Stimulated activated CD8-positive, alpha-beta memory T cell treated with anti-CD3 and anti-CD28 coated beads, Interleukin-15, amount 100 ng/mL, for 4 hours (primary cell): ENCODE data around the gene PASK.

Experiments
- DNase-seq, 2 donors: peaks; one replicate each; pipeline ENCODE4 v3.0.0-alpha.2; 2020; ENCODE audit warnings: low read depth in 2 of 2

The PASK gene

DNA sequence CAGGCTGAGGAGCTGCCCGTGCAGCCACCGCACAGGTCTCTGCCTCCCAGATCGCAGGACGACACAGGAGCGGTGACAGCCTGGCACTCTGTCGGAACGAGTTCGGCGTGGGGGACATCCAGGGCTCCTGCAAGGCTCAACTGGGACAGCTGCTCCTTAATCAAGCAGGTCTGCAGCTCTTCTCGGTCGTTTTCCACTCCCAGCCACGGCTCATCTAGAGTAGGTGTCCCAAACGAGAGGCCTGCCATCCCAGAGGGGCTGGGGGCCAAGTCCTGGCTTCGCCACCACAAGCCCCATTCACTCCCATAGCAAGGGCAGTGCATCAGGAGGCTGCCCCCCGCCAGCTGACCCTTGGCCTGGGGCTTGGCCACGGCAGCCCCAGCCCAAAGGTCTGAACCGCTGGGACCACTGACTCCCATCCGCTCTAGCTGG lies 22.5 kb downstream of the PASK start:
- DNase-seq: no peak

DNA sequence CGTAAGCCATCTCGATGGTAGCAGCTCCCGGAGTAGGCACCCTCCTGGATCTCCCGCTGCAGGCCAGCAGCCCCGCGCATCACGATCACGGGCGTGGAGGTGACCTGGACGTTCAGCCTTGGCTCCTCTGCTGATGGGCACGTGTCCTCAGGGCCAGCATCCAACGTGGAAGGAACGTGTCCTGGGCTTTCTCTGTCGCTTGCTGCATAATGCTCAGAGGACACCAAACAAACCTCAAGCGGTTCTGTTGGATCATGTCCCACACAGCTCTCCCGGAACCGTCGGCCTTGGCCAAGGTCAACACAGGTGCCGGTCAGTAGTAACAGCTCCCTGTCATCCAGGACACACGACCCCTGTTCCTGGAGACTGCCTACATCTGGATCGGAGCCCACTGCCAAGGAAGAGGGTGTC lies 23.1 kb downstream of the PASK start:
- DNase-seq: no peak

DNA sequence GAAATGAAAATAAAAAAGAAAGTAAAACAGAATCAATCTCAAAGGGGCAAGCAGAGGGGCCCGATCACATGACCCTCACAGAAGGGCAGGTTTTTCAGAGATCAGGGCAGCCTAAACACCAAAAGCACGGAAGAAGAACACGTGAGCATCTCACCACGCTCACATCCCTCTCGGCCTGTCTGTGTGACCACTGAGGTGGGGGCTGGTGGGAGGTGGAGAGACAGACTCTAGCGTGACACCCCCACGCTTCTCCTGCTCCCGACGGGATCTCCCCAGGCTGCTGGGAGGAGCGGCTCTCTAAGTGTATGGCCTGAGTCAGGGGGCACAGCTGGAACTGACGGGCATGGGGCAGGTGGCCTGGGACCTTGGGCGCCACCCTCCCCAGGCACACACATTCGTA lies 23.6 kb downstream of the PASK start:
- no peak for DNase-seq

DNA sequence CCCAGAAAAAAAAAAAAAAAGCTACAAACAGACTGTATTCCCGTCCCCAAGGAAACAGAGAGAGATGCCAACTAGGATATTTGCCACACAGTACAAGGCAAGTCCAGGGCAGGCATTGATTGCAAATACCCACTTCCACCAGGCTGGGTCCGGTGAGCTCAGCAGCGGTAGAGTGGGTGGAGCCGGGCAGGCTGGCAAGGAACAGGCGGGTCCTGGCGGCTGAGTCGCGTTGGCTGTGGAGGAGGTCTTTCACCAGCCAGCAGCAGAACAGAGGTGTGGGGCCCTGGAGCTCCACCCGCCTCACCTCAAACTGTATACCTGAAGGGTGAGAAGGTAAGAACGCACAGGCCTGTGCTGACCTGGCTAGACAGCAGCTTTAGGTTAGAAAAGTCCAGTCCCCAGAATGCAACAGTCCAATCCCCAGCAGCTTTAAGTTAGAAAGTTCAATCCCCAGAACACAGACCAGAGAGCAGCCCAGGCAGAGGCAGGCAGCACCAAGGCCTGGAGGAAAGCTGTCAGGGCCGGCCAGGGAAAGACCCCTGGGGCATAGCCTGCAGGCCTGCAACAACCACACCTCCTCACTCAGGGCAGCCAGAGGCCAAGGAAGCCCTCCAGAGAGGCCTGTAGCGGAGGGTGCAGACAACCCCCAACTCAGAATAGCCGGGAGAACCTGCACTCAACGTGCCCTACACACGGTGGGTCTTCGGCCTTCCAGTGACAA lies 25.3 kb downstream of the PASK start:
- DNase-seq: no peak

DNA sequence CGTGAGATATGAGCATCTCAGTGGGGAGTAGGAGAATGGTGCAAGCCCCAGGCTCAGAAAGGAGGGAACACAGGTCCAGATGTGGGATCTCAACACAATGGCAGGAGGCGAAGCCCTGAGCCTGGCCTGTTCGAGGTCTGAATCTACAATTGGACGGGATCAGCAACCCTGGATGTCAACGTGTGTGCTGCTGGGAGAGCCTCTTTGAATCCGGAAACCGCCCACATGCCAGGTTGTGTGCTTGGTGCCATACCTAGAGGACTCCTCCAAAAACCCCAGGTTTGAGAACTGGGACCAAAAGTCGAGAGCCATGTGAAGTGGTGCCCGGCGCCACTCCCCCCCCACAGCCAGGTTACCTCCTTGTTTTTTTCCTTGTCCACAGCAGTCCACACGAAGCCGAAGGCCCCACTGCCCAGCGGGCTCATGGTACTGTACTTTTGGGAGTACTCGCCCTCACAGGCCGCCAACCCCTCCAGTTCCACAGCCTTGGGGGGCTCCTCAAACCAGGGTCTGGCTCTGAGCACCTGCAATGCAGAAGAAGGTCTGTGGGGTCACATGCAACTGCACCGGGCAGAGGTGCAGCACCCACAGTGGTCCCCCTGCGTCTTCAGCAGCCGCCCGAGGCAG lies 26.8 kb downstream of the PASK start:
- no peak for DNase-seq

DNA sequence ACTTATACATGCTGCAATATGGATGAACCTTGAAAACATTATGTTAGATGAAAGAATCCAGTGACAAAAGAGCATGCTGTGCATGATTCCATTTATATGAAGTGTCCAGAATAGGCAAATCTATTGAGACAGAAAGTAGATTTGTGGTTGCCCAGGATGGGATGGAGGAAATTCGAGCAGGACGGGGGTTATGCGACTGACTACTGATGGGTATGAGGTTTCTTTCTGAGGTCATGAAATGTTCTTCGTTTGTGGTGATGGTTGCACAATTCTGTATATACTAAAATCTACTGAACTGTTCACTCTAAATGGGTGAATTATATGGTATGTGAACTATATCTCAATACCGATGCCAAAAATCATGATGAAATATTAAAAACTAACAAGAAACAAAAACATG lies 28.3 kb downstream of the PASK start:
- DNase-seq: no peak

GRCh38 chr2:241120440-241120839 lies 28.8 kb downstream of the PASK start:
- no peak for DNase-seq

DNA sequence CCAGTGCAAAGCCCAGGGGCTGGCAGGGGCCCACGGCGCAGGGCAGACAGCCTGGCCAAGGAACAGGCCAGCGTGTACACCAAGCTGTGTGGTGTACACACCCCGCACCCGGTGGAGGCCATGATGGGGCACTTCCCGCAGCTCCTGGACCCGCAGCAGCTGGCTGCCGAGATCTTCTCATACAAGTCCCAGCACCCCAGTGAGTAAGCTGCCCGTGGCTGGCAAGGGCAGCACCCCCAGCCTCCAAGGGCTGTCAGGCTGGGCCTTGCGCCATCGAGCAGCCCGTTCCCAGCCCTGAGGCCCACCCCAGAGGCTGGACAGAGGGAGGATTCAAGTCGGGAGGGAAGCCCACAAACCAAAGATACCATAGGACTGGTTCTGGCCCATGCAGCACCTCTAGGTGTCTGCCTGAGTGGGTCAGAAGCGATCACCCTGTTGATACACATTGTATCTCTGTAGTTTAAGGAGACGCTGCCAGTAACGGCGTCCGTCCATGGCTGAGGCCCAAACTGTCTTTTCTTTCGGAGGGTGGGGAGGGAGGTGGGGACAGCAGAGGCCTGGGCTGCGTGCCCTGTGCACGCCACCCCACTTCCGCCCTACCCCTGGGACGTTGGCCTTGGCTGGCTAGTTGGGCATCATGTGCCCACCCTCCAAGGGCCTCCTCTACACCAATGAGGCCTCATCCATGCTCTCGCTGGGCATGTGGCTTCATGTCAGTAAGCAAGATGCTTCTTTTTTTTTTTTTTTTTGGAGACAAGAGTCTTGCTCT lies 30.4 kb downstream of the PASK start:
- DNase-seq: no peak

GRCh38 chr2:241116606-241117560 lies 32.4 kb downstream of the PASK start:
- DNase-seq: no peak

DNA sequence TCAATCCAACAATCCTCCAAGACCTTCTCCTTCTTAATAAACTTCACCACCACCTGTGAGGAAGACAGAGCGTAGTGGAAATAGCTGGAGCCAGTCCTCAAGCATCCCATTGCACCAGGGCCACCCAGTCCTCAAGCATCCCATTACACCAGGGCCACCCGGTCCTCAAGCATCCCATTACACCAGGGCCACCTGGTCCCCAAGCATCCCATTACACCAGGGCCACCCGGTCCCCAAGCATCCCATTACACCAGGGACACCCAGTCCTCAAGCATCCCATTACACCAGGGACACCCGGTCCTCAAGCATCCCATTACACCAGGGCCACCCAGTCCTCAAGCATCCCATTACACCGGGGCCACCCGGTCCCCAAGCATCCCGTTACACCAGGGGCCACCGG lies 33.9 kb downstream of the PASK start:
- no peak for DNase-seq

- no peak for DNase-seq
Observed at GRCh38 chr2:241114836-241115235, 34.4 kb downstream of the PASK start.

- peak; percentile 13 to 34 for DNase-seq
Observed at GRCh38 chr2:241112592-241112991, 36.7 kb downstream of the PASK start.

- DNase-seq: no peak
Observed at GRCh38 chr2:241112046-241112445, 37.2 kb downstream of the PASK start.

GRCh38 chr2:241111440-241111805 lies 37.8 kb downstream of the PASK start:
- peak in 1 of 2 donors; percentile 13 for DNase-seq

GRCh38 chr2:241110607-241111439 lies 38.4 kb downstream of the PASK start:
- DNase-seq: no peak

DNA sequence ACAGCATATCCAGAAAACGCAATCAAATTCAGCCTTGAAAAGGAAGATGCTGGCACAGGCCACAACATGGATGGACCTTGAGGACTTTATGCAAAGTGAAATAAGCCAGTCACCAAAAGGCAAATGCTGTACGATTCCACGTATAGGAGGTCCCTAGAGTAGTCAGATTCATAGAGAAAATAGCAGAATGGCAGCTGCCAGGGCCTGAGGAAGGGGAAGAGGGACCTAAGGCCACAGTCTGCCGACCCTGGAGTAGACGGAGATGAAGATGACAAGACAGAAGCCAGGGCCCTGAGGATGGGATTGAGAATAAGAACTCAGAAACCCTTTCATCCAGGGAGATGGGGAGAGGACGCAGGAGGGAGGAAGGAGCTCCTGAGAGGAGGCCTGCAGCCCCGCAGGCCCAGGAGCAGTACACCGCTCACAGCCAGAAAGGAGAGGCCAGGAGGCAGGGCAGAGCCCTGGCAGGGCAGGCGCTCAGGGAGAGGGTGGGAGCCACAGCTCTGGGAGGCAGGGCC lies 39.1 kb downstream of the PASK start:
- DNase-seq: no peak

DNA sequence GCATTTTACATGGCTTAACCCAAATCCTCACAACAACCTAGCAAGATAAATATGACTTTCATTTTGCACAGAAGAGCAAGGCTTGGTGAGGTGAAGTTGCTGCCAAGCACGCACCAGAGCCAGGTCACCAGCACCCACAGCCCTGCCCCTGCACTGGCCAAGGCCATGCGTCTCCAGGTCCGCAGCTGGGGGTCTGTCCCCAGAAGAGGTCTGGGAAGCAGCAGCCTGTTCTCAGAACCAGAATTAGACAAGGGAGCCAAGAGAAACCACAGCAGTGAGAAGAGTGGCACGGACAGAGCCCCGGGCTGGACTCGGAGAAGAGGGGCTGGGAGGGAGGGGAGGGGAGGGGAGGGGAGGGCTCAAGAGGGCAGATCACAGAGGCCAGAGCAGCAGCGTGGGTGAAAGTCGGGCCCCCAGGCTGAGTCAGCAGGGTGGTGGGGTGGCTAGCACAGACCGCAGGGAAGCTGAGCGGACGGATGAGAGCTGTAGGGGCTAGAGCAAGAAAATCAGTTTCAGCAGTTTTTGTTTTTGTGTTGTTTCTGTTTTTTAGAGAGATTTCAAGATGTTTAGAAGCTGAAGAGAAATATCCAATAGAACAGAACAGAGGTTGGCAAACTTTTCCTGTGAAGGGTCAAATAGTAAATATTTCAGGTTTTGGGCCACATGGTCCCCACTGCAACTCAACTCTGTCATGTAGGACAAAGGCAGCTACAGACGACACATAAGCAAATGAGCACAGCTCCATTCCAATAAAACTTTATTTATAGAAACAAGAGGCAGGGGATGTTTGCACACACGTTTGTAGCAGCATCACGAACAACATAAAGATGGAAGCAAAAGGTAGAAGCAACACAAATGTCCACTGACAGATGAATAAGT lies 39.8 kb downstream of the PASK start:
- DNase-seq: no peak

- no peak for DNase-seq
Observed at GRCh38 chr2:241108271-241109209, 40.7 kb downstream of the PASK start.
